ENCODE results near the gene MDN1.

DNA sequence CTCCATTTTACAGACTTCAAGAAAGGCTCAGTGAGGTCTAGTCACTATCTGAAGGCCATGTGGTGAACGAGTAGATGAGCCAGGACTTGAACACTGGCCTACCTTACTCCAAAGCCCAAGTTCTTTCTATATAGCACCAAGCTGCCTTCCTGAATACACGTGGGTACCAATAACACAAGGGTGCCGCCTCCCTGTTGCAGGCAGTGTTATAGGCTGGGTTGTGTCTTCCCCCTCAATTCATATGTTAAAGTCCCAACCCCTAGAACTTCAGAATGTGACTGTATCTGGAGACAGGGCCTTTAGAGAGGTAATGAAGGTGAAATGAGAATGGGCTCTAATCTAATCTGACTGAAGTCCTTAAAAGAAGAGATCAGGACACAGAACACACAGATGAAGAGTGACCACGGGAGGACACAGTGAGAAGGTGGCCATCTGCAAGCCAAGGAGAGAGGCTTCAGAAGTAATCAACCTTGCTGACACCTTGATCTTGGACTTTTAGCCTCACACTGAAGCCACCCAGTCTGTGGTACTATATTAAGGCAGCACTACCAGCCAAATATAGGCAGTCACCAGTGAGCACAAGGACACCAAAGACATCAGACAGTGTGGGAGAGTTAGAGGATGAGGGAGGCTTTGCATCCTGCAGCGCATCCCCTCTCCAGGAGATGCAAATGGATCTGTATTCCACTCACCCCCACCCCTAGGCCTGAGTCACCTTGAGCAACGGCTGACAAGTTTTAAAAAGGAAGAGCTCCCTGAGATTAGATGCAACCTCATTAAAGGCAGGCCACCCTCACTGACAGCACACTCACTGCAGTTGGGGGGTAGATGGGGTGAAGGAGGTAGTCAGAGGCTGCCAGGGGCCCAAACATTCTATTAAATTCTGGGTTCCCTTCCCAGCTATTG lies 140.1 kb downstream of the MDN1 start:
- TF ChIP-seq, protein P1, sequence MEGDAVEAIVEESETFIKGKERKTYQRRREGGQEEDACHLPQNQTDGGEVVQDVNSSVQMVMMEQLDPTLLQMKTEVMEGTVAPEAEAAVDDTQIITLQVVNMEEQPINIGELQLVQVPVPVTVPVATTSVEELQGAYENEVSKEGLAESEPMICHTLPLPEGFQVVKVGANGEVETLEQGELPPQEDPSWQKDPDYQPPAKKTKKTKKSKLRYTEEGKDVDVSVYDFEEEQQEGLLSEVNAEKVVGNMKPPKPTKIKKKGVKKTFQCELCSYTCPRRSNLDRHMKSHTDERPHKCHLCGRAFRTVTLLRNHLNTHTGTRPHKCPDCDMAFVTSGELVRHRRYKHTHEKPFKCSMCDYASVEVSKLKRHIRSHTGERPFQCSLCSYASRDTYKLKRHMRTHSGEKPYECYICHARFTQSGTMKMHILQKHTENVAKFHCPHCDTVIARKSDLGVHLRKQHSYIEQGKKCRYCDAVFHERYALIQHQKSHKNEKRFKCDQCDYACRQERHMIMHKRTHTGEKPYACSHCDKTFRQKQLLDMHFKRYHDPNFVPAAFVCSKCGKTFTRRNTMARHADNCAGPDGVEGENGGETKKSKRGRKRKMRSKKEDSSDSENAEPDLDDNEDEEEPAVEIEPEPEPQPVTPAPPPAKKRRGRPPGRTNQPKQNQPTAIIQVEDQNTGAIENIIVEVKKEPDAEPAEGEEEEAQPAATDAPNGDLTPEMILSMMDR (IDR thresholded peaks at IDR 0.05): no peak
- TF ChIP-seq EP300 (IDR thresholded peaks at IDR 0.05): no peak
- TF ChIP-seq POLR2A (IDR thresholded peaks at IDR 0.05): no peak

Data from stomach (tissue), 4 donors.